ENCODE measurements around the gene TRNAU1AP.
"Not testable (repeated sequence)": the region's sequence is repeated elsewhere in the genome, so short reads cannot be mapped to it uniquely, and the experiment has no call there.

Gene TRNAU1AP

GRCh38 chr1:28595412-28596191 is 42.7 kb downstream of the TRNAU1AP start:
- no peak for ATAC-seq
- TF ChIP-seq PATZ1 (CRISPR knock-in tag; IDR thresholded peaks at IDR 0.05; ENCODE audit: borderline replicate concordance) (no peak), SNAI2 (CRISPR knock-in tag; IDR thresholded peaks at IDR 0.05) (no peak), ISL1 (CRISPR knock-in tag; IDR thresholded peaks at IDR 0.05) (no peak), TCF4 (CRISPR knock-in tag; IDR thresholded peaks at IDR 0.05; ENCODE audit: borderline replicate concordance) (no peak), CREB5 (CRISPR knock-in tag; IDR thresholded peaks at IDR 0.05; ENCODE audit: low read depth) (no peak), GLIS3 (CRISPR knock-in tag; IDR thresholded peaks at IDR 0.05) (no peak), BACH2 (CRISPR knock-in tag; IDR thresholded peaks at IDR 0.05; ENCODE audit: borderline replicate concordance) (no peak), PPARA (CRISPR knock-in tag; IDR thresholded peaks at IDR 0.05; ENCODE audit: borderline replicate concordance) (no peak)

- ATAC-seq = not testable (repeated sequence)
Observed at GRCh38 chr1:28596276-28596675, 43.4 kb downstream of the TRNAU1AP start.

- TF ChIP-seq ZC3H10 (CRISPR knock-in tag; IDR thresholded peaks at IDR 0.05) (no peak), ISL1 (CRISPR knock-in tag; IDR thresholded peaks at IDR 0.05) (peak; percentile 23; the same call in 1 of the 2 replicates), PATZ1 (CRISPR knock-in tag; IDR thresholded peaks at IDR 0.05; ENCODE audit: borderline replicate concordance) (no peak)
- ATAC-seq = peak; percentile 90
Observed at GRCh38 chr1:28601696-28602095, 48.8 kb downstream of the TRNAU1AP start.

DNA sequence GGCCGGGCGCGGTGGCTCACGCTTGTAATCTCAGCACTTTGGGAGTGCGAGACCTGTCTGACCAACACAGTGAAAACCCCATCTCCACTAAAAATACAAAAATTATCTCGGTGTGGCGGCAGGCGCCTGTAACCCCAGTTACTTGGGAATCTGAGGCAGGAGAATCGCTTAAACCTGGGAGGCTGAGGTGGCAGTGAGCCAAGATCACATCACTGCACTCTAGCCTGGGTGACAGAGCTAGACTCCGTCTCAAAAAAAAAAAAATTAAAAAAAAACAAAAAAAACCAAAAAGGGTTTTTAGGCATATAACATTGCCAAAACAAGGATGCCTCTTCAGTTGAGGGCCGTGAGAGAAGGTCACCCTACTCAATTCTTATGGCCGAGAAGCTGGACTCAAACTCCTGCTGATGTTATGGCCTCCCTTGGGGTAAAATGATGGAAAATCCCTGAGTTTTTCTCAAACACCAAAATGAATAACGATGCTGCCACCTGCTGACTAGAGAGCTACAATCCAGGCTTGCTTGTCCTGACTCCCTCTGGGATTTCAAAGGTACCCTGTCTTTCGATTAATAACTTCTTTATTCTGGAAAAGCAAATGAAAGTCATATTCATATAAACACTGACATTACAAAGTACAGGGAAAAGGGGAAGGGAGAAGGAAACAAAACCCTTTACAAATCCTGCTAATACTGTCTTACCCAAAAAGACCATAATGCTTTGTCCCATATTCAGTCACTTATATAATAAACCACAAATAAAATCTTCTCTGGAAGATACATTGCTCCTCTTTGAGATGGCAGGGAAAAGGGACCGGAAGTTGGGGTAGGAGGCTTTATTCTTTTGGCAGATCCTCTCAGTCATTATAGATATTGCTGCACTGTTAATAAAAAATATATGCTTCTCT is 49.9 kb downstream of the TRNAU1AP start:
- no peak for TF ChIP-seq RARB (CRISPR knock-in tag; IDR thresholded peaks at IDR 0.05)
- TF ChIP-seq POU6F1 (CRISPR knock-in tag; IDR thresholded peaks at IDR 0.05; ENCODE audit: borderline replicate concordance, low read depth) = no peak
- no peak for TF ChIP-seq TOX (CRISPR knock-in tag; IDR thresholded peaks at IDR 0.05; ENCODE audit: borderline replicate concordance)
- peak; percentile 83 for ATAC-seq

- ATAC-seq = no peak
- TF ChIP-seq ZC3H10 (CRISPR knock-in tag; IDR thresholded peaks at IDR 0.05) (no peak), ESRRG (CRISPR knock-in tag; IDR thresholded peaks at IDR 0.05) (no peak), ZFP30 (CRISPR knock-in tag; IDR thresholded peaks at IDR 0.05) (no peak), ISL1 (CRISPR knock-in tag; IDR thresholded peaks at IDR 0.05) (no peak), OSR1 (CRISPR knock-in tag; IDR thresholded peaks at IDR 0.05) (no peak), TSHZ2 (CRISPR knock-in tag; IDR thresholded peaks at IDR 0.05) (no peak), TOX (CRISPR knock-in tag; IDR thresholded peaks at IDR 0.05; ENCODE audit: borderline replicate concordance) (no peak), POU6F1 (CRISPR knock-in tag; IDR thresholded peaks at IDR 0.05; ENCODE audit: borderline replicate concordance, low read depth) (no peak), PATZ1 (CRISPR knock-in tag; IDR thresholded peaks at IDR 0.05; ENCODE audit: borderline replicate concordance) (no peak), ZNF565 (CRISPR knock-in tag; conservative IDR thresholded peaks at IDR 0.05; ENCODE audit: low read depth) (no peak), BACH2 (CRISPR knock-in tag; IDR thresholded peaks at IDR 0.05; ENCODE audit: borderline replicate concordance) (no peak)
Observed at GRCh38 chr1:28604411-28604810, 51.5 kb downstream of the TRNAU1AP start.
